Upper lobe of left lung (tissue), 4 donors: ENCODE data around the gene GABRB3.

Experiments used
- CTCF ChIP-seq, 6 experiments: fragments of 450-650 bp in 4 of 6; fragments of 200-600 bp in 2 of 6; sonication (generic) in 2 of 6; IDR thresholded peaks; one replicate each; pipeline ENCODE4 v1.5.1; 2016 to 2019; ENCODE audit warnings: antibody characterized with exemption in 6 of 6
- POLR2A ChIP-seq, 4 donors: fragments of 450-650 bp; IDR thresholded peaks; one replicate each; pipeline ENCODE4 v1.5.1; 2016 to 2017; ENCODE audit warnings: antibody characterized with exemption in 4 of 4, mild to moderate bottlenecking in 2 of 4
- POLR2AphosphoS5 ChIP-seq, 2 donors: sonication (generic); formaldehyde crosslinking; IDR thresholded peaks; one replicate each; pipeline ENCODE4 v1.5.1; 2017; ENCODE audit warnings: antibody characterized with exemption in 2 of 2

- TF ChIP-seq POLR2A (IDR thresholded peaks at IDR 0.05) (no peak), POLR2AphosphoS5 (IDR thresholded peaks at IDR 0.05) (no peak), CTCF (IDR thresholded peaks at IDR 0.05) (no peak)
These were observed 110.6 kb downstream of the GABRB3 start for GRCh38 chr15:26662283-26662682.
